Gastroesophageal sphincter (tissue), 4 donors: ENCODE measurements around the gene DSCAML1. TPM values are rescaled to one million over a fixed set of nuclear protein-coding genes. Genes with fewer than 3 reads are reported as not detected.

ENCODE experiments used
- ATAC-seq: fragments of 150-250 bp; one replicate; pipeline ENCODE4 v1.9.1; 2016; ENCODE audit warnings: mild to moderate bottlenecking, moderate library complexity
- H3K27ac ChIP-seq, 4 donors: fragments of 200-600 bp; sonication (generic) in 3 of 4; 1 replicate in 3 of 4; 2 replicates in 1 of 4; pipeline ENCODE4 v1.5.1; 2016 to 2019
- H3K27me3 ChIP-seq: fragments of 200-600 bp; sonication (generic); one replicate; pipeline ENCODE4 v1.5.1; 2019
- H3K36me3 ChIP-seq, 2 donors: fragments of 200-600 bp; sonication (generic); one replicate each; pipeline ENCODE4 v1.5.1; 2019; ENCODE audit warnings: control low read depth in 1 of 2
- H3K4me1 ChIP-seq, 3 donors: fragments of 200-600 bp; sonication (generic); 1 replicate in 2 of 3; 2 replicates in 1 of 3; pipeline ENCODE4 v1.5.1; 2016 to 2019; ENCODE audit warnings: control low read depth in 2 of 3
- H3K4me3 ChIP-seq, 2 donors: fragments of 200-600 bp; sonication (generic); one replicate each; pipeline ENCODE4 v1.5.1; 2019; ENCODE audit warnings: mild to moderate bottlenecking in 1 of 2, moderate library complexity in 1 of 2
- H3K9me3 ChIP-seq, 3 donors: fragments of 200-600 bp; sonication (generic); one replicate each; pipeline ENCODE4 v1.5.1; 2017 to 2019; ENCODE audit warnings: control low read depth in 2 of 3
- EP300 ChIP-seq: sonication (generic); formaldehyde crosslinking; IDR thresholded peaks from one replicate; pipeline ENCODE4 v1.6.1; 2017; ENCODE audit warnings: antibody characterized with exemption, mild to moderate bottlenecking
- POLR2A ChIP-seq, 2 donors: fragments of 450-650 bp; IDR thresholded peaks; one replicate each; pipeline ENCODE4 v1.6.1; 2017; ENCODE audit warnings: antibody characterized with exemption in 2 of 2, mild to moderate bottlenecking in 2 of 2, moderate library complexity in 1 of 2
- POLR2AphosphoS5 ChIP-seq: sonication (generic); formaldehyde crosslinking; IDR thresholded peaks from one replicate; pipeline ENCODE4 v1.6.1; 2017; ENCODE audit warnings: antibody characterized with exemption
- WGBS, 2 donors: methylation state at CpG; one replicate each; pipeline ENCODE4 v1.1.5; 2018; ENCODE audit warnings: low coverage in 1 of 2; 5-methylcytosine and 5-hydroxymethylcytosine counted together
- total RNA-seq, 4 donors: library from RNA; depleted of rRNA; stranded (reverse); fragments of >200 nt; gene quantifications; one replicate each; pipeline ENCODE4 v1.1.0, GENCODE V29; 2016
- TF ChIP-seq, protein P1 (sequence below), 4 experiments: fragments of 200-600 bp in 2 of 4; fragments of 450-650 bp in 2 of 4; sonication (generic) in 1 of 4; IDR thresholded peaks; one replicate each; pipeline ENCODE4 v1.5.1; 2017 to 2019; ENCODE audit warnings: antibody characterized with exemption in 4 of 4, mild to moderate bottlenecking in 2 of 4, moderate library complexity in 2 of 4

Gene DSCAML1
- total RNA-seq, 4 donors from 2014 or later, result 0.35 to 2.5 (median 0.73) TPM

DNA sequence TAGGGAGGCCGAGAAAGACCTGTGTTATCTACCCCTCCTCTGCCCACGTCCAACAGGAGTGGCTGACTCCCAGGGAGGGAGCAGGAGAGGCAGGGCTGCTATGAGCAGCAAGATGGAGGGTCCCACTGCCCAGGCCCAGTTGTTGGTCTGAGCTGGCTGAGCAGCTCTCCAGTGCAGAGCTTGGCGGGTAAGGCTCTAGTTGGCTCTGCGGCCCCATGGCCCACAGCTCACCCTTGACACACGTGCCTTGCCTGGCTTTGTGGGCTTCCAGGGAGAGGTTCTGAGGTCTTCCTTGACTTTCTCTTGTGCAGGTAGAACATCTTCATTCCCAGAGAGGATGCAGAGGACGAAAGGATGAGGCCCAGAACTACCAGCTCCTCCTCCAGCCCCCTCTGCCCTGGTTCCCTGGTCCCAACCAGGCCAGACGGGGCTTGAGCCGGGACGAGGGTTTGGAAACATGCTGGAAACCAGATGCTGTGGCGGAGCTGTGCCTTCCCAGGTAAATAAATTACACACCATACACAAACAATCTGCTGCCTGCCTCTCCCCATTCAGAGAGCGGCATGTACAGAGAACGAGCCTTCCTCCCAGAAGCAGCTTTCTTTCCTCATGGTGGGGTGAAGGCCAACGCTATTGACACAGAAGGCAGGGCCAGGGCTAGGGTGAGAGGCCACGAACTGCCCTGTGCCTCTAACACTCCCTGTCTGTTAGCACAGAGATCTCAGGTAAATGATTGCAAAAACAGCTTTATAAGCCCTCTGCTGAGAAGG, 48.1 kb downstream of the DSCAML1 start:
- Histone ChIP-seq H3K27me3 (no peaks in the 10 kb centered on the region), H3K4me1 (no peaks in the 10 kb centered on the region), H3K9me3 (no peaks in the 10 kb centered on the region), H3K4me3 (no peak overlapping the region), H3K27ac (no peak overlapping the region), H3K36me3 (no peaks in the 10 kb centered on the region)
- TF ChIP-seq POLR2A (IDR thresholded peaks at IDR 0.05), result no peak
- ATAC-seq, result no peak
- WGBS, 2 donors, result 76 to 83% methylated on average over 1 to 3 of the region's 14 CpGs

DNA sequence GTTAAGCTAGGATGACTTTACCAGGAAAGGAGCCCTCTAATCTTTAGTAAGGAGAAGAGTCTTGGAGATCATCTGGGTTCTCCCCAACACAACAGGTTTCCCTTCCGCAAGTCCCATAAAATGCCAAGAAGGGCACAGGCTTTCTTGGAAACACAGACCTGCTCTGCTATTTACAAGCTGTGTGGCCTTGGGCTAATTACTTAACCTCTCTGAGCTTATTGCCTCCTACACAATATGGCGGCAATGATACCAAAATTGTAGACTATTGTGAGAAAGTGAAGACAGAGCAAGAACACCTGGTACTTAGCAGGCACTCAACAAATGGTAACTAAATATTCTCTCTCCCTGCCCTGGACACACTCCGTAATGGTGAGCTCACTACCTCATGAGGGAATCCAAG, 49.1 kb downstream of the DSCAML1 start:
- Histone ChIP-seq H3K4me3 (no peak overlapping the region), H3K9me3 (no peaks in the 10 kb centered on the region), H3K36me3 (no peaks in the 10 kb centered on the region), H3K27ac (no peak overlapping the region), H3K27me3 (no peaks in the 10 kb centered on the region), H3K4me1 (no peaks in the 10 kb centered on the region)
- ATAC-seq, result no peak
- TF ChIP-seq, protein P1, sequence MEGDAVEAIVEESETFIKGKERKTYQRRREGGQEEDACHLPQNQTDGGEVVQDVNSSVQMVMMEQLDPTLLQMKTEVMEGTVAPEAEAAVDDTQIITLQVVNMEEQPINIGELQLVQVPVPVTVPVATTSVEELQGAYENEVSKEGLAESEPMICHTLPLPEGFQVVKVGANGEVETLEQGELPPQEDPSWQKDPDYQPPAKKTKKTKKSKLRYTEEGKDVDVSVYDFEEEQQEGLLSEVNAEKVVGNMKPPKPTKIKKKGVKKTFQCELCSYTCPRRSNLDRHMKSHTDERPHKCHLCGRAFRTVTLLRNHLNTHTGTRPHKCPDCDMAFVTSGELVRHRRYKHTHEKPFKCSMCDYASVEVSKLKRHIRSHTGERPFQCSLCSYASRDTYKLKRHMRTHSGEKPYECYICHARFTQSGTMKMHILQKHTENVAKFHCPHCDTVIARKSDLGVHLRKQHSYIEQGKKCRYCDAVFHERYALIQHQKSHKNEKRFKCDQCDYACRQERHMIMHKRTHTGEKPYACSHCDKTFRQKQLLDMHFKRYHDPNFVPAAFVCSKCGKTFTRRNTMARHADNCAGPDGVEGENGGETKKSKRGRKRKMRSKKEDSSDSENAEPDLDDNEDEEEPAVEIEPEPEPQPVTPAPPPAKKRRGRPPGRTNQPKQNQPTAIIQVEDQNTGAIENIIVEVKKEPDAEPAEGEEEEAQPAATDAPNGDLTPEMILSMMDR (IDR thresholded peaks at IDR 0.05), result no peak
- TF ChIP-seq EP300 (no peak), POLR2A (IDR thresholded peaks at IDR 0.05) (no peak), POLR2AphosphoS5 (no peak)
- 93 to 100% methylated on average over 1 to 2 of the region's 3 CpGs for WGBS, 2 donors

DNA sequence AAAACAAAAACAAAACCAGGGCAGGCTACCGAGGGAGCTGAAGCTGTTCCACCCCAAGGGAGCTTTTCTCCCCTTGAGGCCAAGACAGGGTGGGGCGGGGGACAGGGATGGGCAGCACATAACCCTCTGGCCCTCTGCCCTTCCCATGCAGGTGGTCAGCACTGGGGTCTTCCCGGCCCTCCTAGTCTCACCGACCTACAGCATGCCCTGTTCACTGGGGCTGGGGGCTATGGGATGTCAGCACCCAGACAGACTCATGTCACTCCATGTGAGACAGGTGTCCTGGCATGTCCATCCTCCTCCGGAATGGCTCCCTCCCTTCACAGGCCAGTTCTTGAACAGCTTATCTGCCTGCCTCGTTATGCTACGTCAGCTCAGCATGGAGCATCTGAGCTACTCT, 51.7 kb downstream of the DSCAML1 start:
- Histone ChIP-seq H3K9me3 (peaks cover 0 to 19% (median 0%) of the 10 kb centered on the region in 3 donors), H3K27ac (no peak overlapping the region), H3K4me3 (no peak overlapping the region), H3K36me3 (peaks cover 0 to 3% of the 10 kb centered on the region in 2 donors), H3K27me3 (peaks cover 10% of the 10 kb centered on the region), H3K4me1 (no peaks in the 10 kb centered on the region)
- TF ChIP-seq POLR2A (IDR thresholded peaks at IDR 0.05) (no peak), POLR2AphosphoS5 (no peak), EP300 (no peak)
- TF ChIP-seq, protein P1 (IDR thresholded peaks at IDR 0.05), result no peak
- WGBS, 2 donors, result 68 to 87% methylated on average over 4 to 5 of the region's 7 CpGs
- no peak for ATAC-seq

DNA sequence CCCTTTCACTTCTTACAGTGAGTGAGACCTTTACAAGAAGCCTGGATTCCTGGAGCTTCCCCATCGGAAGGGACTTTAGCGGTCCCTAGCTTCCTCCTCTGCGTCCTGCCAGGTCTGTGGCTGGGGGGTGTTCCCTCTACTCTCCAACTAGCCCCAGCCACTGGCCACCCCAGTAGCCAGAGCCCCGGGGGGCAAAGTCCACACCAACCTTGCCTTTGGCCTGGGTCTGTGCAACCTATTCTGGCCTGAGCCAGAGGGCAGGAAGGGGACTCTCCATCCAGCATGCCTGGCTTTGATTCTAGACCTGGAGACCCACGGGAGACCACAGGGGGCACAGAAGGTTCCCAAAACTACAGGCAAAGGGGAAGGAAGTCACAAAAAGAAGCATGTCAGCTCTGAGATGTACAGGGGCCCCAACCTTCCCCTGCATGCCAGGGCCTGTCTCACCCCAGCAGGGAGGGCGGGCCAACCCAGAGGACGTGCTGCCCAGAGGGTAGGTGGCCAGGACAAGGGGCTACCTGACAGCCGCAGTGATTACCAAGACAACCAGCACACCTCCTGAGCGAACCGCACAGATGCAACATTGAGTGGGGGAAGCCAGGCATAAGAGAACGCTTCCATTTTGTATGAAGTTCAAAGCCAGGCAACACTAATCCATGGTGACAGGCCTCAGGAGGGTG, 52.4 kb downstream of the DSCAML1 start:
- ATAC-seq, result no peak
- TF ChIP-seq, protein P1 (IDR thresholded peaks at IDR 0.05), result no peak
- TF ChIP-seq POLR2AphosphoS5 (no peak), EP300 (no peak)
- Histone ChIP-seq H3K9me3 (peaks cover 0 to 19% (median 0%) of the 10 kb centered on the region in 3 donors), H3K4me3 (no peak overlapping the region), H3K4me1 (no peaks in the 10 kb centered on the region), H3K27me3 (peaks cover 10% of the 10 kb centered on the region), H3K36me3 (peaks cover 0 to 3% of the 10 kb centered on the region in 2 donors), H3K27ac (no peak overlapping the region)
- WGBS, 2 donors, result 80% methylated on average over 2 of the region's 11 CpGs; no CpG with 5 or more reads in 1 of the 2 donors

DNA sequence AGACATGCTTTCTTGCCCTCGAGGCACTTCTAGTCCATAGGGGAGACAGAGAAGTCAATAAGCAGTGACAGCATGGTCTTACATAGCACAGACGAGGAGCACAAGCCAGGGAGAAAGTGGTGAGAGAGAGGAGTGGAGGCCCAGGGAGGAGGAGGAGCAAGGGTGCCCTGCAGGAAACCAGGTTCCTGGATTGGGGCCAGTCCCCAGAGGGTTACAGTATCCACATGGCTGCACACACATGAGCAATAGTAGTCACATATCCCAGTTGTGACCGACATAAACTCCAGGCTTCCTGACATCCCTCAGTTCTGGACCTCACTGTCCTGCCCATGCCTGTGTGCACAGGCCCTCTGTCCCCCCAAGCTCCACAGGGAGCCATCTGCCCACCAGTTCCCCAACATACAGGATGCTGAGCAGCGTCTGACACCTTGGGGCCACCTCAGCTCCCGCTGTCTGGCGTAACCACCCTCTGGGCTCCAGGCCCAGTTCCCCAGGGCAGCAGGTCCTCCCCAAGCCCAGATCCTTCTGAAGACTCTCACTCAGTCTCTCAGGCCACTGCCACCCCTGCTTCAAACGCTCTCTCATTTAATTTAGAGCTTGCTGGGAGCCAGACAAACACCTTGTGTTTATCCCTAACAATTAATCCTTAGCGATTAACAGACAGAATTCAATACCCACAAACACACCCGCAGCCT, 53.7 kb downstream of the DSCAML1 start:
- no peak for ATAC-seq
- TF ChIP-seq POLR2A (IDR thresholded peaks at IDR 0.05) (no peak), POLR2AphosphoS5 (no peak), EP300 (no peak)
- TF ChIP-seq, protein P1 (IDR thresholded peaks at IDR 0.05), result no peak
- Histone ChIP-seq H3K27ac (no peak overlapping the region), H3K4me3 (no peak overlapping the region), H3K36me3 (peaks cover 0 to 3% of the 10 kb centered on the region in 2 donors), H3K9me3 (peaks cover 0 to 19% (median 0%) of the 10 kb centered on the region in 3 donors), H3K27me3 (peaks cover 10% of the 10 kb centered on the region), H3K4me1 (no peaks in the 10 kb centered on the region)
- WGBS, 2 donors, result 80 to 100% methylated on average over 1 to 9 of the region's 9 CpGs
